ENCODE results near the gene RPS15.

Gene RPS15

DNA sequence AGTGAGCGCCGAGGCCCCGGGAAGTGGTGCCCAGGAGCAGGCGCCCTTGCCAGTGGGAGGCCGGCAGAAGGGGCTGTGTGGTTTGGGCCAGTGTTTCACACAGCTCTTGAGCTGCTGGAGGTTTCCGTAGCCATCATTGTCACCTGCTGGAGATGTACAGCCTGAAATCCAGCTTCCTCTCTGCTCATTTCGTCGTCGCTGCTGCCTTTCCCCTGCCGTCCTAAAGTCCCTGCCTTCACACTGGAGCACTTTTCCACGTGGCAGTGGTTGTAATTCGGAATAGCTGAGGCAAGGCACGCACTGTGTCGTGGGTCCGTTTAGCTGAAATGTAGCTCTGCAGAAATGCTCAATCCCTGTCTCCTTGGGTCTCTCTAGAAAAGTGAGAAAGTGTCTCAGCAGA lies 17.6 kb upstream of the RPS15 start:
- no peak for DNase-seq (ENCODE audit: low spot score)

DNA sequence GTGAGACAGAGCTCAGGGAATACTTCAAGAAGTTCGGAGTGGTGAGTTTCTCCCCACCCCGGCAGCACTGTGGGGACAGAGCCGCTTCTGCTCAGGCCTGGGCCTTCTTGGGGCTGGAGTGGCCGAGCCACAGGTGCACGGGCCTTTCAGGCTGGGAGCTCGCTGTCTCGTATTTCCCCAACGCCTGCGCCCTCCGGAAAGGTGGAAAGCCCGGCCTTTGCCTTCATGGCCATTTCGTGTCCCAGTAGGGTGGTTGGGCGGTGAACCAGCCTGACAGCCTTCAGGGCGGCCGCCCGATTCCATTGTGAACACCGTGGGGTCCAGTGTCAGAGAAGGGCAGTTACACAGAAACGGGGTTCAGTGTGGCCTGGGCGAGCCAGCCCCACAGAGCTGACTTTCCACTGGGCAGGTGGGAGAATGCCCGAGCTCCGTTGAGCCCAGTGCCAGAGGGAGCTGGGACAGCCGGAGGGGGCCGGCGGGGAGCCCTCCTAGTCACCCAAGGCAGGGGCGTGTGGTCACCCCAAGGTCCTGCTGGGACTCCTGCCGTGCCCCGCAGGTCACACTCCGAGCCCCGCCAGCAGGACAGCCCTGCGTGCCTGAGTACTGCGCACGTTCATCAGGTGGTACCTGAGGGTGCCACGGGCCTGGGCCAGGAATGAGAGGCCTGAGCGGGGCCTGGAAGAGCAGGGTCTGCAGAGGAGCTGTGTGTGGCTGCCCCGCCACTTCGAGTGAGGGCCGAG lies 16.8 kb upstream of the RPS15 start:
- DNase-seq (ENCODE audit: low spot score): no peak

DNA sequence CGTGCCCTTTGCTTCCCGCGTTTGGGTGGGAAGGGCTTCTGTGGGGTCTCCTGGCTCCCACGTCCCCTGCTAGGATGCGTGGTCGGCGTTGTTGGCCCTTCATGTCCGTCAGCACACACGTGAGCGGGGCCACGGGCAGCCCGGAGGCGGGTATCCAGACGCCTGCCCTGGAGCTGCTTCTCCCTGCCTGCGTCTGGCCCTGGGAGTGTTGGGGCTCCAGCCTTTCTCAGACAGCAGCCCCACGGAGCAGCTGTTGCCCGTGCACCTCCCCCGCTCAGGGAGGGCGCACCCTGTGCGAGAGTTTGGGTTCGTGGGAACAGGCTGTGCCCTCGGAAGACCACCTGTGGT lies 16.3 kb upstream of the RPS15 start:
- DNase-seq (ENCODE audit: low spot score): no peak

DNA sequence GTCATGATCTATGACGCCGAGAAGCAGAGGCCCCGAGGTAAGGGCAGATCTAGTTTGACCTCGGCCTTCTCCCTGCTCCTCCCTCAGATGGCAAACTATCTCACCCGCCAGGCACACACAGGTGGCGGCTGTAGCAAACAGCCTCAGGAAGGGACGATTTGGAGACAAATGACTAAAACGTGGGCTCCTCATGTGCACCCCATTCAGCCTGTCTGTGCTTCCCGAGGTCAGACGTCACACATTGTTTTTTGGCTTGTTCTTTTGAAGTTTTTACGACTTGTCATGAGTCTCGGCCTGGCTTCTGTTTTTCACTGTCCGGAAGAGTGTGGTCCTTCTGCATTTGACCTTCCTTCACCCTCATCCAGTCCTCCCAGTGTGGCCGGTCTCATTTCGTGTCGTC lies 15.8 kb upstream of the RPS15 start:
- no peak for DNase-seq (ENCODE audit: low spot score)

DNA sequence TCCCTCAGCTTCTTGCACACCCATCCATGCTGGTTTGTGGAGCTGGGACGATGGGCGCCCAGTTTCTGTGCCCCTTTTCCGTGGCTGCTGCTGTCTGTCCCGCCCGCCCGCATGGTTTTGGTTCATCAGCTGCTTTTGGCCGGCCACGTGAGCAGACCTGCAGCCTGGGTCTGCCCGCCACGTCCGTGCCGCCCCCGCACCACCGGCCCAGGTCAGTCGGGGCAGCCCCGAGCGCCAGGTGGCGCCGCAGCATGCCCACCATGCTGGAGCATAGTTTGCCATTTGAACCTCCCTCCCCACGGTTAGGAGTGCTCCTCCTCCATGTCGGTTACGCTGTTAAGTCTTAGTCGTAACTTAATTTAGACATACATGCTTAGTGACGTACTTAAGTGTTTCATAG lies 15.3 kb upstream of the RPS15 start:
- no peak for DNase-seq (ENCODE audit: low spot score)

DNA sequence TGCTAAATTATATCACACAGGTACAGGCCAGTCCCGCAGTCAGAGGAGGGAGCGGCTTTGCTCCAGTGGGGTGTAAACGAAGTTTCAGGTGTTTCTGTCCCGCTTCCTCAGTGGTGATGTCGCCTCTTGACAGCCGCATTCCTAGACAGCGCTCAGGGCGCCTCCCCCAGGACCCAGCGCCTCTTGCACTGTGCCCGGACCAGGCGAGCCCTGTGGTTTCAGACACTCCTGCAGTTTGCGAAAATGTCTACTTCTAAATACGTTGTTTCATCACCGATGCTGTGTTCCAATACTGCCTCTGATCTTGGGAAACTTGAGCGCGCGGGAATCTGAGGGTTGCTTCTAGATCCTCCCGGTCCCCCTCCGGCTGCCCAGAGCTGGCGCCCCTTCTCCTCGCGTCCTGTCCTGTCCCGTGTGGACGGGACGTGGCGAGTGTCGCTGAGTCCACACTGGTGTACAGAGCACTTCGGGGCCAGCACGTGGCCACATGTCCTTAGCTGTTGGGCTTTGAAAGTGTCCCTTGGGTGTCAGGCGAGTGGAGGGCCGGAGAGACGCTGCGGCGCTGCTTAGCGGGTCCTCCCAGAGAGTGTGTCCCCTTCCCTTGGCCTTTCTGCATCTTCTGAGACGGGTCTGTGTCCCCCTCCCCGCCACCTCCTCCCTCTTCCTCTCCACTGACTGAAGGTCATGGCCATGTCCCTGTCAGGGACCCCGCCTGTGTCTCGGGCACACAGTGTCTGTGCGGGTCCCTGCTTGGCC lies 14.6 kb upstream of the RPS15 start:
- no peak for DNase-seq (ENCODE audit: low spot score)

DNA sequence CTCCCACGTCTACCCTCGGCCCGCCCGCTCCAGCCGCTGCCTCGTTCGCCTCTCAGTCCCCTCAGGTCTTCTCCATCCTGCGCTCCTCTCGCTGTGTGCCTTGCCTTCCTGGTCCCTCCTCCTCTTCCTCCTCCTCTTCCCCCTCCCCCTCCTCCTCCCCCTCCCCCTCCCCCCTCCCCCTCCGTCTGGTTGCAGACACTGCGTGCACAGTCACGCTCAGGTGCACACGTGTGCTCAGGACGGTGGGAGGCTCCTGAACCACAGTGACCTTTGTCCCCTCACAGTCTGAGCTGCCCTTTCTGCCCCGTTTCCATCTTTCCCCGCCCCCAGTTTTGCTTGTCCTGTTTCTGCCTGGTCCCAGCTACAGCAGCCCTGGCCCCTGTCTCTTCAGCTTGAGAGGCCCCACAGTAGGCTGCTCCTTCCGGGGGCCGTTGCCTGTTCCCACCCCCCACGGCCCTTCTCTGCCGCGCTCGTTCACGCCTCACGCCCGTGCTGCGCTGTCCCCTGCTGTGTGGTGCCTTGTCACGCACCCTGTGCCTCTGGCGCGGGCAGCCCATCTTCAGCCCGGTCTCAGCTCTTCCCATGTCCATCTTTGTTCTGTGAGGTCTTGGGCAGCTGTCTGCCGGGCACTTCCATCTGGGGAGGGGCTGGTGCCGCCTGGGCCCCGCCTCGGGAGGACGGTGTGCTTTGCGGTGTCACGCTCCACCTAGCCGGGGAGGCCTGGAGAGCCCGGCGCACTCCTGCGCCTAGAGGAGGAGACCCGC lies 13.8 kb upstream of the RPS15 start:
- no peak for DNase-seq (ENCODE audit: low spot score)

DNA sequence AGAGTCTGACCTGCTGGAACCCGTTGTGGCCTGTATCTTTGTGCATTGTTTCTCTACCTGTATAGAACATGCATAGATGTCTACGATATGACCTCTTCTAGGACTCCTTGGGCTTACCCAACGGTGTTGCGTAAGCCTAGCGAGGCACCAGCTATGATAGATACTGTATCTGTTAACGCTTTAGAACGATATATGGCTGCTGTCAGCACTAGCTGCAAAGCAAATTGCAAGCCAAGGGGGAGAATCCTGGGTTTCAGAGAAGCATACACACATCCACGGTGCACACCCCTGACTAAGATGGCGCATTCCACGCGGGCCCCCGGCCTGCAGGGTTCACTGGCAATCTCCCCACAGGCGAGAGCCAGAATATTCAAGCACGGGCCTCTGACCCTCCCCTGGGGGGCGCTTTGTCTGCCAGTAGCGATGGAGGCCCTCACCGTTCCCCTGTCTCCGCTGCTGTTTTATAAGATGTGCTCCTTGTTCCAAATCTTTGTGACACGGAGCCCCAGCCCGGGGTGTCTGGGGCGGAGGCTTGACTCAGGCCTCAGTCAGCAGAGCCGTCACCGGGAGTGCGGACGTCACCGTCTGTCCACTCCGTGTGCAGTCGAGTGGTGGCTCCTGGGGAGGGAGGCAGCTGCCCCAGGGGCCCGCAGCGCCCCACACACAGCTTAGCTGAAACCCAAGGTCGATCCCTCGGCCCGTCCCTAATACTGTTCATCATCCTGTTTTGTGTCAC lies 12.9 kb upstream of the RPS15 start:
- no peak for DNase-seq (ENCODE audit: low spot score)

DNA sequence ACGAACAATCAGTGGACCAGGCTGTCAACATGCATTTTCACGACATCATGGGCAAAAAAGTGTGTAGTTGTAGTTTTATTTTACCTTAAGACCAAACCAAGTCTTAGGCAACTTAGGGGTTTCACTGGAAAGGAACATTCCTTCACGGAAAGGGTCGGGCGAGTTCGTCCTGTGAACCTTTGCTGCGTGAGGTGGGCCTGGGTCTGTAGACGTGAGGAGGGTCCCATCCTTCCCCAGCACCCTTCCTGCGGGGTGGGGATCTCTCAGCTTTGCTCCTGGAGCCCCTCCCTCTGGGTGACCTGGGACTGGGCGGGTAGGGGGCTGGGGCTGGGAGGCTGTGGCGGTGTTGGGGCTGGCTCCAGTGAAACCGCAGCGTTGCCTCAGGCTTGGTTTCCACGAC lies 12.3 kb upstream of the RPS15 start:
- DNase-seq (ENCODE audit: low spot score): no peak

DNA sequence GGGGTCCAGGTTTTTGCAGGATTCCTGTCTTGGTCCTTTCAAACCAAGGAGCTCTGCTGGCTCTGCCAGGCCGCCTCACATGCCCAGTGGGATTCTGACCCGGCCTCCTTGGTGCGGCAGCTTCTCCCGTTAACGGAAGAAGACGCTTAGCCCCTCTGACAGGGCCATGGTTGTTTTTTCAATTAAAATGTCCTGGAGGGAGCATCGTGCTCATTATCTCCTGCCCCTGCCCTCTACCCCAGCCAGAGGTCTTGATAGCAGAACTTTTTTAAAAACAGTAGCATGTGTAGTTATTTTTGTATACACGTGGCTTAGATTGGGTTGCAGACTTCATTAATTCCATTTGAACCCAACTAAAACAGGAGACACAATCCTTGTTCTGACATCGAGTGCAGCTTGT lies 11.5 kb upstream of the RPS15 start:
- no peak for DNase-seq (ENCODE audit: low spot score)

DNA sequence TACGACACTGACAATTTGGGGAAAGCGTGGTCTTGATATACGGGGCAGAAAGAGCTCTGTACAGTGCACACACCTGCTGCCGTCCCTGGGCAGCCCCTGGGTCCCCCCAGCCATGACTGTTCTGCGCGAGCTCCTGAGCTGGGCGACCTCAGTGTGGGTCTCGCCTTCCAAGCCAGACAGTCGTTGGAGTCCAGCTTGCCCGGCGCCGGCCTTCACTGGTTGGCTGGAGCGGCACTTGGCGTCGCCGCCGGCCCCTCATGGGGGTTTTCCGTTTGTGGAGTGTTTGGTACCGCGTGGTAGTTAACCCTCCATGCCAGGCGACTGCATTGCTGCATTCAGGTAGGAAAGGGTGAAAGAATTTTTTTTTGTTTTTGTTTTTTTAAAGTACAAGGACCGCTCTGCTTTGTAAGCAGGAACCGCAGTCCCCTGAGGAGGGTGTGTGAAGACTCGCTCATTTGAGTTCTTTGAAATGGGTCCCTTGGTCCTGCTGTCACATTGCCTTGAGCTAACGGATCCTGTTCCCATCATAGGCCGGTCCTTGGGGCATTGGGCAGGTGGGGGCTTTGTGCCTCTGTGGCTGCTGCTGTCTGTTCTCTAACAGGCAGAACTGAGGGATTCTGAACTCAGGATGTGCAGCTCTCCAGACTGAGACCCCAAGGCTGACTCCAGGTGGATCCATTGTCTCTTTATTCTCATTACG lies 10.8 kb upstream of the RPS15 start:
- no peak for DNase-seq (ENCODE audit: low spot score)

DNA sequence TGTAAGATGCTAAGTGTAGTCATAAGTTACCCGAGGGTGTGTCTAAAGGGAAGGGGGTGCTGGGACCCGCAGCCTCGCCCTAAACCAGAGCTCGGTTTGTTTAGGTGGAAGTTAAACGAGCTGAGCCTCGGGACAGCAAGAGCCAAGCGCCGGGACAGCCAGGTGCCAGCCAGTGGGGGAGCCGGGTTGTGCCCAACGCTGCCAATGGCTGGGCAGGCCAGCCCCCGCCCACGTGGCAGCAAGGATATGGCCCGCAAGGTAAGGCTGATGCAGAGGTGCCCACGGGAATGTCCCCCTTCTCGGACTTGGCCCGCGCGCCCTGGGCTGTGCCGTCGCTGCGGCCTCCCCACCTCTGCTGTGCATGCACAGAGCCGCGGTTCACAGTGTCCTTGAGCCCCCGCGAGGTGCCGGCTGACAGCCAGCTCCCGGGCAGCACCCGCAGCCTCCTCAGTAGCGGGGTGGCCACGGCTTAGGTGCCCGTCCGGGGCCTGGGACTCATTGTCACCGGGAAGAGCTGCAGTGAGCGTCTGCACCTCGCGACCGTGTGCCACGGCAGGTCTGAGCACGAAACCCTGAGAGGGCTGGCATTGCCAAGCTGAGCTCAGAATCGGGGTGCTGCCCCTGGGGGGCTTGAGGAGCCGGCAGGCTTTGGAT lies 9.3 kb upstream of the RPS15 start:
- DNase-seq (ENCODE audit: low spot score): no peak

DNA sequence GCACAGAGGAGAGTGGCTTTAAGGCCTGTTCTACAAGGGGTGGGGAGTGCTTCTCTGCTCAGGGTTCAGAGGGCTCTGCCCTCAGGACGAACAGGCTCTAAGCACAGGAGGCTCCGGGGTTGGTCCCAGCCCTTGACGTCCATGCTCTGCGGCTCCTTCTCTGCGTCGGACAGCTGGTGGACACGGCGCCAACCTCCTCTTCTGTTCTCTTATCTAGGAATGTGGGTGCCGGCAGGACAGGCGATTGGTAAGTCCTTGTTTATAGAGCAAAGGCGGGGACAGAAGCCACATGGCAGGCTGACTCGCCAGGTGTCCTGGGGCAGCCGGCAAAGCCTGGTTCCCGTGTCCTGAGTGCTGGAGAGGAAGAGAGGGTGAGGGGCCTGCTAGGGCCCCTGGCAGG lies 8.4 kb upstream of the RPS15 start:
- DNase-seq (ENCODE audit: low spot score): no peak

DNA sequence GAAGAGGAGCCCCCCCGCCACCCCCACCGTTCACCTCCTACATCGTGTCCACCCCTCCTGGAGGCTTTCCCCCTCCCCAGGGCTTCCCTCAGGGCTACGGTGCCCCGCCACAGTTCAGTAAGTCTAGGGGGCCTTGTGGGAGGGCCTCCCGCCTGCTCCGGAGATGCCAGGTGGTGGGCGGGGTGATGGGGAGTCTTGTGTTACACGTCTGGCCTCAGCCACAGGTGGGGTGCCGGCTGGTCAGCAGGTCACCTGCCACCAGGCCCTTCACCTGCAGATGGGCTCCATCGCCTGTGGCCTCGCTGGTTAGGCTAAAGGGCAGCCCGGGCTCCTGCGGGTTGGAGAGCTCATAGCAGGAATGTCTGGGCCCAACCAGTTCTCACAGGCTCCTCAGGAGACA lies 8.0 kb upstream of the RPS15 start:
- no peak for DNase-seq (ENCODE audit: low spot score)

DNA sequence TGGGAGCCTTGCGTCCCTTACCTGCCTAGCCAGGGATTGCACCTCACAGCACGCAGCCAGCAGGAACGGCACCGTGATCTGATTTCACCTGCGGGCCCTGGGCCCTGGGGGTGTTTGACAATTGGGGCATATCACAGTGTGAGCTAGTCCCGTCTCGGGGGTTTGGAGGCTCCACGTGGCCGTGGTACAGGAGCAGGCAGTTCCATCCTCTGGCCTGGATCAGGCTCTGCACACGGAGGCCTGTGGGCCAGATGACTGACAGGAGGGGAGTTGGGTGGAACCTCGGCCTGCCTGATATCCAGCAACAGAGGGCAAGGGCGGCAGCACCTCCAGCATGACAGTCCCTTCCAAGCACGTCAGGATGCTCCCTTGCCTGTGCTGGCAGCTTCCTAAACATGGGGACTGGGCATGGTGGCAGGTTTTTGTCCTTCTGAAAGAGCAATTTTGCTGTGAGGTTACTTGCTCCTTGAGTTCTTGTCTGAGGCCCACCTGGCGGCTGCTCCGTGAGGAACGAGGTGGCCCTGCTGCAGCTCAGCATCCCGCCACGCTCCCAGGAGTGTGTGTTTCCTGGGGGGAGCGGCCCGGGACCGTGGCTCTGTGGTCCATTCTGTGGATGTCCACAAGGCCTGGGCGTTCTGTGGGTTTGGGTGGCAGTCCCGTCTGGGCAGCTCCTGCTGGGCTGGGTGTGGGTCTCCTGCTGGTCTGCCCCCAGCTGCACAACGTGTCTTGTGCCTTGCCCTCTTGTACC lies 6.3 kb upstream of the RPS15 start:
- DNase-seq (ENCODE audit: low spot score): no peak

DNA sequence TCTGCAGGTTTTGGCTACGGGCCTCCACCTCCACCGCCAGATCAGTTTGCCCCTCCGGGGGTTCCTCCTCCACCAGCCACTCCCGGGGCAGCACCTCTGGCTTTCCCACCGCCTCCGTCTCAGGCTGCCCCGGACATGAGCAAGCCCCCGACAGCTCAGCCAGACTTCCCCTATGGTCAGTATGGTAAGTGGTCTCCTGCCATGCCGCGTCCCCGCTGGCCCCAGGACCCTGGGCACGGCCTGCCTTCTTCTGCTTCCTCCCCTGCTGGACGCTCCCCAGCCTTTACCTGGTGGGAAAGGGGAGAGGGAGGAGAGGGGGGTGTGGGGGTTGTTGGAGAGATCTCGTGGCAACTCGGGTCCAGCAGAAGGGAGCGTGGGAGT lies 5.7 kb upstream of the RPS15 start:
- no peak for DNase-seq (ENCODE audit: low spot score)

DNA sequence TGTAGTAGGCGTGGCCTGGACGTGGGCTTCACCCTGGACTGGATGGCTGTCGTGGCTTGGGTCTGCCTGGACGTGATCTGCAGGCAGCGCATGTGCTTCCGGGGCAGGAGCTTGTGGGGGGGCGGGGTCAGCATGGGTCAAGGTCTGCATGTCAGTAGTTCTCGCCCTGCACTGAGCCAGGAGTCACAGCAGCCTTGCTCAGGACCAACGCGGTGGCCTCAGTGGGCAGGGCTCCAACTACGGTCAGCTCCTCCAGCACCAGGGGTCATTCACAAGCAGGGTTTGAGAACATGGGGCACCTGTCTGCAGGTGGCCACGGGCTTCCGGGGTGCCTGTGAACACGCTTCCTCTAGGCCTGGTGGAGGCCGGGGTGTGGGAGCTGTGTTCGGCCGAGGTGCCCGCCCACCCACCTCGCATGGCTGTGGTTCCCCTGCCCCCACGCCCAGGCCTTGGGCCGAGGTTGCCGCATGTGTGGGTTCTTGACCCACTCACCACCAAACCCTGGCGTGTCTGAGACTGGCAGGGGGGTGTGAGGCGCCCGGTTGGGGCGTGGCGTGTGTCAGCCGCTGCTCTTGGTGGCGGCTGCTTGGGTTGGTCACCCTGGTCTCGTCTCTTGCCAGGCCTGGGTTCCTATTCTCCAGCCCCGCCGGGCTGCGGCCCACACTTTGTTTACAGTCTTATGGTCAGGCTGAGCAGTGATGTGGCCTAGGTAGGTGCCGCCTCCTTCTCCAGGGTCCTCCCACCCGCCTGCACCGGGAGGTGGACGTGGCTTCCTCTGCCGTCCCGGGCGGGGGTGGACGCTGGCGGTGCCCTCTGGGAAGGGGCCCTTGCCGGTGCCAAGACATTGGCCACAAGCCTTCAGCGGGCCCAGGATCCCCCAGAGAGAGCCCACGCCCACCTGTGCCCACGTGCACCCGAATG lies 4.8 kb upstream of the RPS15 start:
- no peak for DNase-seq (ENCODE audit: low spot score)

DNA sequence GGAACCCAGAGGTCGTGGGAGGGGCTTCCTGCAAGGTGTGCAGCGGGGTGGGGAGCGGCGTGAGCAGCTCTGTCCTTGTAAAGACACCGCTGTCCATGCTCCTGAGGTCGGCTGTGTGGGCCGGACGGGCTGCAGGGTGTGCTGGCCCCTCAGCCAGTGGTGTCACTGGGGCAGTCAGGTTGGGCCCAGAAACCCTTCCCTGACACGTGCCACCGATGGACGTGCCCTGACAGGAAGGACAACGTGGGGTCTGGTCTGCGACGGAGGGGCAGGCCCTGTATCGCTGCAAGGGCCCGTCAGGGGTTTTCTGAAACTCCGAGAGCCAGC lies 4.2 kb upstream of the RPS15 start:
- DNase-seq (ENCODE audit: low spot score): no peak

DNA sequence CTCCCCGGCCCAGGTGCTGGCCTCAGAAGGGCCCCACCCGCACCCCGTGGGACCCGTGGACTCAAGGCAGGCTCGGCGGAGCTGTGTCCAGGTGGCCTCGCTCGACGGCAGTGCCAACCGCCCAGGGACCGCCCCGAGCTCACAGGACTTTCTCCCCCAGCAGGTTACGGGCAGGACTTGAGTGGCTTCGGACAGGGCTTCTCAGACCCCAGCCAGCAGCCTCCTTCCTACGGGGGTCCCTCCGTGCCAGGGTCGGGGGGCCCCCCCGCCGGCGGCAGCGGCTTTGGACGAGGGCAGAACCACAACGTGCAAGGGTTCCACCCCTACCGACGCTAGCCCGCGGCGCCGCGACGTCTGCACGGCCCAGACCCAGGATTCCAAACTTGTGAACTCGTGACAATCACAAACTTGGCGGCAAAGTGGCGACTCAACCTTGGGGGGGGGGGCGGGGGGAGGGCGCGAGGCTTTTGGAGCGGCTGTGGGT lies 3.6 kb upstream of the RPS15 start:
- no peak for DNase-seq (ENCODE audit: low spot score)

All from hematopoietic multipotent progenitor cell treated with erythropoietin and hydrocortisone succinate and interleukin-3 and kit ligand, for 17 days (in vitro differentiated cells).